ENCODE results near the gene CDK5RAP2.

The CDK5RAP2 gene

GRCh38 chr9:120383999-120384924 is 195.7 kb downstream of the CDK5RAP2 start:
- no peak for DNase-seq (ENCODE audit: low spot score)

- DNase-seq (ENCODE audit: low spot score): no peak
Measured at GRCh38 chr9:120383611-120383998, 196.4 kb downstream of the CDK5RAP2 start.

GRCh38 chr9:120382453-120382852 is 197.5 kb downstream of the CDK5RAP2 start:
- no peak for DNase-seq (ENCODE audit: low spot score)

- no peak for DNase-seq (ENCODE audit: low spot score)
Measured at GRCh38 chr9:120381839-120382238, 198.1 kb downstream of the CDK5RAP2 start.

GRCh38 chr9:120379611-120380010 is 200.4 kb downstream of the CDK5RAP2 start:
- no peak for DNase-seq (ENCODE audit: low spot score)

GRCh38 chr9:120378680-120379079 is 201.3 kb downstream of the CDK5RAP2 start:
- DNase-seq (ENCODE audit: low spot score): no peak

GRCh38 chr9:120377268-120378159 is 202.5 kb downstream of the CDK5RAP2 start:
- no peak for DNase-seq (ENCODE audit: low spot score)

- DNase-seq (ENCODE audit: low spot score): no peak
Measured at GRCh38 chr9:120376101-120376500, 203.9 kb downstream of the CDK5RAP2 start.

- no peak for DNase-seq (ENCODE audit: low spot score)
Measured at GRCh38 chr9:120375316-120375715, 204.7 kb downstream of the CDK5RAP2 start.

- DNase-seq (ENCODE audit: low spot score): no peak
Measured at GRCh38 chr9:120374817-120375216, 205.2 kb downstream of the CDK5RAP2 start.

- no peak for DNase-seq (ENCODE audit: low spot score)
Measured at GRCh38 chr9:120374239-120374638, 205.7 kb downstream of the CDK5RAP2 start.

- DNase-seq (ENCODE audit: low spot score): no peak
Measured at GRCh38 chr9:120372040-120372439, 207.9 kb downstream of the CDK5RAP2 start.

GRCh38 chr9:120369608-120370220 is 210.3 kb downstream of the CDK5RAP2 start:
- no peak for DNase-seq (ENCODE audit: low spot score)

GRCh38 chr9:120368799-120369198 is 211.2 kb downstream of the CDK5RAP2 start:
- DNase-seq (ENCODE audit: low spot score): no peak

- no peak for DNase-seq (ENCODE audit: low spot score)
Measured at GRCh38 chr9:120366644-120367019, 213.3 kb downstream of the CDK5RAP2 start.

GRCh38 chr9:120365386-120365785 is 214.6 kb downstream of the CDK5RAP2 start:
- no peak for DNase-seq (ENCODE audit: low spot score)

GRCh38 chr9:120363697-120364096 is 216.3 kb downstream of the CDK5RAP2 start:
- DNase-seq (ENCODE audit: low spot score): no peak

GRCh38 chr9:120362446-120362845 is 217.5 kb downstream of the CDK5RAP2 start:
- no peak for DNase-seq (ENCODE audit: low spot score)

GRCh38 chr9:120361551-120361950 is 218.4 kb downstream of the CDK5RAP2 start:
- DNase-seq (ENCODE audit: low spot score): no peak

GRCh38 chr9:120360510-120360909 is 219.5 kb downstream of the CDK5RAP2 start:
- no peak for DNase-seq (ENCODE audit: low spot score)

- DNase-seq (ENCODE audit: low spot score): no peak
Measured at GRCh38 chr9:120360046-120360445, 219.9 kb downstream of the CDK5RAP2 start.

GRCh38 chr9:120358877-120359276 is 221.1 kb downstream of the CDK5RAP2 start:
- no peak for DNase-seq (ENCODE audit: low spot score)
